K562 (cell line): ENCODE measurements around the gene CASKIN2. TPM values are rescaled to one million over a fixed set of nuclear protein-coding genes. Genes with fewer than 3 reads are reported as not detected.

ENCODE experiments used
- ATAC-seq: fragments of 200-7000 bp; cut with Tn5 transposase; 3 replicates; pipeline ENCODE4 v1.9.1; 2020; ENCODE audit warnings: moderate library complexity
- BruUV-seq: library from RNA; stranded (reverse); fragments of 400-500 nt; replicated peaks from 2 replicates; lab custom pipeline; 2021; lab: Mats Ljungman, UMichigan
- CTCF ChIA-PET: fragments of 300-600 bp; formaldehyde crosslinking; extraction: SDS; loops from one replicate; lab custom pipeline; 2021; ENCODE audit warnings: low intra/inter-chr PET ratio; lab: Yijun Ruan, JAX
- POLR2A ChIA-PET: fragments of 300-600, 350-650 bp; sonication (Branson Sonifier 250); formaldehyde crosslinking; extraction: SDS; loops from one replicate; lab custom pipeline; 2021; ENCODE audit warnings: antibody characterized with exemption, inconsistent platforms; lab: Yijun Ruan, JAX
- DNase-seq, 4 experiments: peaks; one replicate each; pipeline versions ENCODE4 v3.0.0 to v3.0.0-alpha.2; 2011 to 2018; ENCODE audit warnings: low spot score in 3 of 4, mixed read lengths in 3 of 4; ENCODE audit errors: extremely low read depth in 1 of 4
- FAIRE-seq: peaks from 2 replicates; lab custom pipeline; 2011; peaks lifted over from hg19 to GRCh38; lab: Jason Lieb, UNC
- H2AFZ ChIP-seq: 2 replicates; pipeline ENCODE4 v1.6.0; 2011; ENCODE audit warnings: low read depth, low read length, control low read depth, inconsistent platforms
- H3K27ac ChIP-seq: fragments of 200-600 bp; 3 replicates; pipeline ENCODE4 v1.8.0; 2011; ENCODE audit warnings: low read depth, mild to moderate bottlenecking, control low read depth, inconsistent platforms, low read length, moderate library complexity, mixed read lengths; ENCODE audit errors: extremely low read depth
- H3K27me3 ChIP-seq, 2 experiments: fragments of 300-600 bp in 1 of 2; 2 replicates in 1 of 2; 3 replicates in 1 of 2; pipeline versions ENCODE4 v1.6.0 to v1.8.0; 2011; ENCODE audit warnings: inconsistent platforms in 2 of 2, low read length in 2 of 2, mild to moderate bottlenecking in 1 of 2, mixed read lengths in 1 of 2, moderate library complexity in 1 of 2; ENCODE audit not compliant: control insufficient read depth in 2 of 2, insufficient read depth in 2 of 2
- H3K36me3 ChIP-seq: fragments of 300-600 bp; 3 replicates; pipeline ENCODE4 v1.8.0; 2011; ENCODE audit warnings: mild to moderate bottlenecking, low read length, inconsistent platforms; ENCODE audit not compliant: control insufficient read depth, insufficient read depth
- H3K4me1 ChIP-seq, 2 experiments: fragments of 200-600 bp in 1 of 2; replicated peaks in 1 of 2; 2 replicates in 1 of 2; 3 replicates in 1 of 2; pipeline versions ENCODE4 v1.5.1 to v1.8.0; 2011; ENCODE audit warnings: inconsistent platforms in 2 of 2, low read length in 2 of 2, mild to moderate bottlenecking in 1 of 2, mixed read lengths in 1 of 2, moderate library complexity in 1 of 2; ENCODE audit not compliant: control insufficient read depth in 2 of 2, insufficient read depth in 2 of 2
- H3K4me2 ChIP-seq: 2 replicates; pipeline ENCODE4 v1.6.1; 2011; ENCODE audit warnings: low read length, control low read depth, inconsistent platforms, mixed read lengths; ENCODE audit not compliant: insufficient read depth
- H3K4me3 ChIP-seq: fragments of 200-600 bp; sonication (generic), shearing (Covaris generic); 2 replicates; pipeline ENCODE4 v1.5.1; 2016; ENCODE audit warnings: control low read depth, inconsistent platforms
- H3K79me2 ChIP-seq: fragments of 200-600 bp; 3 replicates; pipeline ENCODE4 v1.8.0; 2011; ENCODE audit warnings: low read length, inconsistent platforms; ENCODE audit not compliant: control insufficient read depth, insufficient read depth
- H3K9ac ChIP-seq, 2 experiments: 2 replicates each; pipeline versions ENCODE4 v1.6.0 to v1.6.1; 2011; ENCODE audit warnings: low read depth in 2 of 2, low read length in 2 of 2, control low read depth in 1 of 2, inconsistent platforms in 1 of 2, mild to moderate bottlenecking in 1 of 2, mixed read lengths in 1 of 2; ENCODE audit not compliant: insufficient read depth in 1 of 2
- H3K9me1 ChIP-seq: one replicate; pipeline ENCODE4 v1.6.0; 2011; ENCODE audit warnings: inconsistent platforms, mild to moderate bottlenecking, low read length, moderate library complexity; ENCODE audit not compliant: control insufficient read depth, insufficient read depth
- H3K9me3 ChIP-seq: replicated peaks from 2 replicates; pipeline ENCODE4 v1.5.1; 2011; ENCODE audit warnings: low read depth, low read length, inconsistent platforms; ENCODE audit not compliant: control insufficient read depth, insufficient read depth
- H4K20me1 ChIP-seq: replicated peaks from 2 replicates; pipeline ENCODE4 v1.6.1; 2011; ENCODE audit warnings: low read length, inconsistent platforms, mixed read lengths; ENCODE audit not compliant: control insufficient read depth, insufficient read depth
- E2F4 ChIP-seq: sonication (generic); formaldehyde crosslinking; IDR thresholded peaks from 2 replicates; pipeline ENCODE4 v1.8.0; 2022; ENCODE audit warnings: mild to moderate bottlenecking, low read depth, missing genetic modification reagents
- ESRRA ChIP-seq: fragments of 450-650 bp; IDR thresholded peaks from 2 replicates; pipeline ENCODE4 v1.6.1; 2014; ENCODE audit warnings: low read depth, mild to moderate bottlenecking, moderate library complexity, borderline replicate concordance
- NONO ChIP-seq, 2 experiments: fragments of 200-400 bp in 1 of 2; fragments of 450-650 bp in 1 of 2; formaldehyde crosslinking in 1 of 2; IDR thresholded peaks; 2 replicates each; pipeline ENCODE4 v1.6.1; 2017; ENCODE audit warnings: low read depth in 2 of 2, mild to moderate bottlenecking in 2 of 2, moderate library complexity in 2 of 2, low read length in 1 of 2
- SPI1 ChIP-seq: IDR thresholded peaks from 2 replicates; pipeline ENCODE4 v1.6.1; 2011; ENCODE audit warnings: low read depth, low read length, control low read depth, borderline replicate concordance
- SREBF1 ChIP-seq: fragments of 150-350 bp; IDR thresholded peaks from 2 replicates; pipeline ENCODE4 v1.6.1; 2014; ENCODE audit warnings: antibody characterized with exemption, low read depth, low read length, borderline replicate concordance
- STAT5A ChIP-seq: IDR thresholded peaks from 2 replicates; pipeline ENCODE4 v1.6.1; 2012; ENCODE audit warnings: low read length, inconsistent platforms, borderline replicate concordance
- TARDBP ChIP-seq: fragments of 450-650 bp; IDR thresholded peaks from 2 replicates; pipeline ENCODE4 v1.6.1; 2016
- WGBS: fragments of 100-300 bp; shearing (Covaris generic); methylation state at CpG from one replicate; pipeline ENCODE4 v1.1.6; 2016; ENCODE audit warnings: low coverage, mixed read lengths; ENCODE audit not compliant: insufficient coverage; ENCODE audit errors: missing lambda C conversion rate; 5-methylcytosine and 5-hydroxymethylcytosine counted together
- in situ Hi-C: fragments of 300-500 bp; cut with MboI; formaldehyde crosslinking; loops from 4 replicates; pipeline ENCODE4 v1.15.0; 2018; ENCODE audit warnings: inconsistent platforms, mixed read lengths
- intact Hi-C: fragments of 100-400 bp; cut with micrococcal nuclease; formaldehyde crosslinking; loops from 2 replicates; pipeline ENCODE4 v1.14.2; 2022
- polyA plus RNA-seq, 8 experiments: library from polyadenylated mRNA; depleted of rRNA in 4 of 8; stranded (reverse) in 5 of 8; unstranded in 3 of 8; fragments of >200 nt; fragmentation: Nextera tagmentation in 2 of 8; fragmentation: Illumina TruSeq in 1 of 8; extraction: Ambion mirVana in 2 of 8; extraction: Trizol in 1 of 8; gene quantifications; 2 replicates each; pipeline versions ENCODE4 v1.2.1 to v1.2.3, GENCODE V29; 2011 to 2014; ENCODE audit warnings: inconsistent platforms in 1 of 8, missing spikeins in 1 of 8
- total RNA-seq, 7 experiments: library from RNA; depleted of rRNA in 6 of 7; stranded (reverse); fragments of >200 nt in 6 of 7; fragmentation: Illumina TruSeq in 2 of 7; extraction: Trizol in 2 of 7; gene quantifications; 2 replicates each; pipeline versions ENCODE4 v1.2.1 to v1.2.3, GENCODE V29; 2011 to 2021; ENCODE audit warnings: low replicate concordance in 1 of 7
- TF ChIP-seq, protein P1 (sequence below), 3 experiments: fragments of 200-800 bp in 1 of 3; fragments of 250-450 bp in 1 of 3; fragments of 450-650 bp in 1 of 3; sonication (Bioruptor Pico) in 1 of 3; sonication (Bioruptor generic) in 1 of 3; formaldehyde crosslinking in 1 of 3; IDR thresholded peaks; 2 replicates each; pipeline versions ENCODE4 v1.6.1 to v1.8.0; 2016 to 2022; ENCODE audit warnings: mild to moderate bottlenecking in 2 of 3, missing genetic modification characterization in 2 of 3, missing compliant biosample characterization in 1 of 3, moderate library complexity in 1 of 3

The CASKIN2 gene
- total and polyA plus RNA-seq, 9 of the 15 experiments (the other 6 are each of a cell fraction or from before 2014, with no cell fraction given): 0.01 to 12.2 (median 2.1) TPM

GRCh38 chr17:75549246-75550138, 34.2 kb upstream of the CASKIN2 start:
- H3K9me3 ChIP-seq: no peaks in the 10 kb centered on the region
- no peaks in the 10 kb centered on the region for H3K36me3 ChIP-seq
- H4K20me1 ChIP-seq: no peaks in the 10 kb centered on the region
- no peak overlapping the region for H2AFZ ChIP-seq
- no peak overlapping the region for H3K4me3 ChIP-seq
- FAIRE-seq (no peak), ATAC-seq (peak; percentile 47), DNase-seq (peak in 1 of 4 experiments; percentile 33)
- TF ChIP-seq STAT5A: no peak
- TF ChIP-seq E2F4 (CRISPR knock-in tag): no peak
- TF ChIP-seq ESRRA: no peak
- no peak for TF ChIP-seq TARDBP
- 0 out of 2 replicates have a peak, but pooled peaks have one; percentile 8 for TF ChIP-seq SPI1
- TF ChIP-seq NONO (IDR thresholded peaks at IDR 0.05; ENCODE audit: low read depth in 2 of 2, low read length in 1 of 2): no peak
- TF ChIP-seq, protein P1, sequence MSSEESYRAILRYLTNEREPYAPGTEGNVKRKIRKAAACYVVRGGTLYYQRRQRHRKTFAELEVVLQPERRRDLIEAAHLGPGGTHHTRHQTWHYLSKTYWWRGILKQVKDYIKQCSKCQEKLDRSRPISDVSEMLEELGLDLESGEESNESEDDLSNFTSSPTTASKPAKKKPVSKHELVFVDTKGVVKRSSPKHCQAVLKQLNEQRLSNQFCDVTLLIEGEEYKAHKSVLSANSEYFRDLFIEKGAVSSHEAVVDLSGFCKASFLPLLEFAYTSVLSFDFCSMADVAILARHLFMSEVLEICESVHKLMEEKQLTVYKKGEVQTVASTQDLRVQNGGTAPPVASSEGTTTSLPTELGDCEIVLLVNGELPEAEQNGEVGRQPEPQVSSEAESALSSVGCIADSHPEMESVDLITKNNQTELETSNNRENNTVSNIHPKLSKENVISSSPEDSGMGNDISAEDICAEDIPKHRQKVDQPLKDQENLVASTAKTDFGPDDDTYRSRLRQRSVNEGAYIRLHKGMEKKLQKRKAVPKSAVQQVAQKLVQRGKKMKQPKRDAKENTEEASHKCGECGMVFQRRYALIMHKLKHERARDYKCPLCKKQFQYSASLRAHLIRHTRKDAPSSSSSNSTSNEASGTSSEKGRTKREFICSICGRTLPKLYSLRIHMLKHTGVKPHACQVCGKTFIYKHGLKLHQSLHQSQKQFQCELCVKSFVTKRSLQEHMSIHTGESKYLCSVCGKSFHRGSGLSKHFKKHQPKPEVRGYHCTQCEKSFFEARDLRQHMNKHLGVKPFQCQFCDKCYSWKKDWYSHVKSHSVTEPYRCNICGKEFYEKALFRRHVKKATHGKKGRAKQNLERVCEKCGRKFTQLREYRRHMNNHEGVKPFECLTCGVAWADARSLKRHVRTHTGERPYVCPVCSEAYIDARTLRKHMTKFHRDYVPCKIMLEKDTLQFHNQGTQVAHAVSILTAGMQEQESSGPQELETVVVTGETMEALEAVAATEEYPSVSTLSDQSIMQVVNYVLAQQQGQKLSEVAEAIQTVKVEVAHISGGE (CRISPR knock-in tag; IDR thresholded peaks at IDR 0.05): peak in 1 of 3 experiments; percentile 40; a peak in 1 of 6 replicates
- TF ChIP-seq SREBF1: no peak
- no peaks in the 10 kb centered on the region for H3K79me2 ChIP-seq
- 46% methylated on average over 15 of the region's 22 CpGs for WGBS
- POLR2A ChIA-PET: no interaction called here
- in situ Hi-C loops: no loop called here
- CTCF ChIA-PET: no interaction called here
- peaks cover 0 to 26% of the 10 kb centered on the region in 2 experiments; a peak in 4 of 5 replicates for H3K4me1 ChIP-seq
- no peaks in the 10 kb centered on the region for H3K9me1 ChIP-seq
- no peaks in the 10 kb centered on the region for H3K27me3 ChIP-seq
- peak overlapping the region in 1 of 2 experiments; percentile 63; a peak in 2 of 4 replicates for H3K9ac ChIP-seq
- no peak overlapping the region for H3K27ac ChIP-seq
- no peak overlapping the region for H3K4me2 ChIP-seq
- intact Hi-C loops: no loop called here
- no TSS peak for BruUV-seq
